Endothelial cell (in vitro differentiated cells): ENCODE data around the gene OR52H1. TPM values are rescaled to one million over a fixed set of nuclear protein-coding genes. Genes with fewer than 3 reads are reported as not detected.

Experiments used
- DNase-seq: peaks from one replicate; pipeline ENCODE4 v3.0.0; 2021; ENCODE audit warnings: low spot score
- H3K27ac Mint-ChIP-seq: one replicate; pipeline ENCODE4 v1.8.0; 2021; ENCODE audit warnings: mixed read lengths, inconsistent platforms; ENCODE audit not compliant: unreplicated experiment
- H3K27me3 Mint-ChIP-seq: one replicate; pipeline ENCODE4 v1.8.0; 2021; ENCODE audit warnings: mild to moderate bottlenecking, moderate library complexity, mixed read lengths, inconsistent platforms; ENCODE audit not compliant: unreplicated experiment
- H3K36me3 Mint-ChIP-seq: one replicate; pipeline ENCODE4 v1.8.0; 2021; ENCODE audit warnings: mild to moderate bottlenecking, low read depth, mixed read lengths, inconsistent platforms; ENCODE audit not compliant: unreplicated experiment
- H3K4me1 Mint-ChIP-seq: one replicate; pipeline ENCODE4 v1.8.0; 2021; ENCODE audit warnings: mild to moderate bottlenecking, mixed read lengths, inconsistent platforms; ENCODE audit not compliant: unreplicated experiment
- H3K4me3 Mint-ChIP-seq: one replicate; pipeline ENCODE4 v1.8.0; 2021; ENCODE audit warnings: mild to moderate bottlenecking, mixed read lengths, inconsistent platforms; ENCODE audit not compliant: unreplicated experiment
- H3K9me3 Mint-ChIP-seq: one replicate; pipeline ENCODE4 v1.8.0; 2021; ENCODE audit warnings: mixed read lengths, inconsistent platforms; ENCODE audit not compliant: unreplicated experiment
- CTCF ChIP-seq: fragments of 200-600 bp; sonication (generic); IDR thresholded peaks from one replicate; pipeline ENCODE4 v1.5.0; 2021; ENCODE audit warnings: antibody characterized with exemption; ENCODE audit not compliant: unreplicated experiment
- total RNA-seq: library from RNA; stranded (reverse); fragmentation: NEBNext Ultra II Directional; extraction: Animal tissue kit (Norgen Biotek cat#: 25700); gene quantifications from one replicate; pipeline ENCODE4 v1.2.1, GENCODE V29; 2021; ENCODE audit not compliant: unreplicated experiment

Gene OR52H1
- total RNA-seq, 1 donor from 2014 or later = 2.1 TPM

- Mint-ChIP-seq H3K27ac (no peak overlapping the region), H3K4me3 (no peak overlapping the region), H3K27me3 (no peaks in the 10 kb centered on the region), H3K4me1 (peaks cover 2% of the 10 kb centered on the region), H3K9me3 (no peaks in the 10 kb centered on the region), H3K36me3 (no peaks in the 10 kb centered on the region)
- no peak for TF ChIP-seq CTCF
- no peak for DNase-seq
Observed at GRCh38 chr11:5536482-5536881, 11.9 kb downstream of the OR52H1 start.

- no peak for TF ChIP-seq CTCF
- Mint-ChIP-seq H3K27me3 (peaks cover 1% of the 10 kb centered on the region), H3K36me3 (no peaks in the 10 kb centered on the region), H3K27ac (no peak overlapping the region), H3K9me3 (no peaks in the 10 kb centered on the region), H3K4me3 (no peak overlapping the region), H3K4me1 (peaks cover 11% of the 10 kb centered on the region)
- no peak for DNase-seq
Observed at GRCh38 chr11:5534046-5534445, 14.3 kb downstream of the OR52H1 start.

GRCh38 chr11:5531053-5531831 lies 17.1 kb downstream of the OR52H1 start:
- no peak for DNase-seq
- H3K27me3 Mint-ChIP-seq = peaks cover 1% of the 10 kb centered on the region
- no peak for TF ChIP-seq CTCF
- no peak overlapping the region for H3K4me3 Mint-ChIP-seq
- H3K27ac Mint-ChIP-seq = no peak overlapping the region
- H3K4me1 Mint-ChIP-seq = peaks cover 9% of the 10 kb centered on the region
- no peaks in the 10 kb centered on the region for H3K36me3 Mint-ChIP-seq
- no peaks in the 10 kb centered on the region for H3K9me3 Mint-ChIP-seq

- peaks cover 1% of the 10 kb centered on the region for H3K27me3 Mint-ChIP-seq
- no peak for DNase-seq
- peaks cover 13% of the 10 kb centered on the region for H3K4me1 Mint-ChIP-seq
- no peak overlapping the region for H3K4me3 Mint-ChIP-seq
- no peak for TF ChIP-seq CTCF
- no peak overlapping the region for H3K27ac Mint-ChIP-seq
- no peaks in the 10 kb centered on the region for H3K36me3 Mint-ChIP-seq
- H3K9me3 Mint-ChIP-seq = no peaks in the 10 kb centered on the region
Observed at GRCh38 chr11:5528495-5528894, 19.8 kb downstream of the OR52H1 start.

GRCh38 chr11:5527716-5528115 lies 20.6 kb downstream of the OR52H1 start:
- H3K27ac Mint-ChIP-seq = no peak overlapping the region
- no peak for TF ChIP-seq CTCF
- H3K36me3 Mint-ChIP-seq = peaks cover under 1% of the 10 kb centered on the region
- H3K27me3 Mint-ChIP-seq = peaks cover 3% of the 10 kb centered on the region
- H3K9me3 Mint-ChIP-seq = no peaks in the 10 kb centered on the region
- H3K4me3 Mint-ChIP-seq = no peak overlapping the region
- peaks cover 13% of the 10 kb centered on the region for H3K4me1 Mint-ChIP-seq
- no peak for DNase-seq
